Suppressor macrophage treated with lipopolysaccharide for 4 hours (primary cell): ENCODE measurements around the gene ANKRD28.
"Not testable (repeated sequence)": the region's sequence is repeated elsewhere in the genome, so short reads cannot be mapped to it uniquely, and the experiment has no call there.

Source experiments
- DNase-seq: peaks from one replicate; pipeline ENCODE4 v3.0.0-alpha.2; 2020

ANKRD28 gene

DNA sequence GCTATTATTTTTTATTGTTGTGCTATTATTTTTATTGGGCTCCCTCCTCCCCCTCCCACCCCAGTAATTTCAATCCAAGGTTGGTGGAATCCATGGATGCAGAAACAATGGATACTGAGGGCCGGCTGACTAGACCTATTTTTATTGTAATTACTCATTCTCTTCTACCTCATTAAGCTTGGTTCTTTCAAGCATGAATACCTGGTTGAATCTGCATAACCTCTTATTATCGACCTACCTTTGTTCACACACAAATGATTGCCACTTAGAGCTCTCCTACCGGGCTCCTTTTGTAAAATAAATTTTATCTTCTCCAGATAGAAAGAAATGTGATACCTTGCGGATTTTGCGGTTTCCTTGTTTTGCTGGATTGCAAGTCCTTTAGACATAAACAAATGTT is 164.6 kb downstream of the ANKRD28 start:
- DNase-seq = no peak

- DNase-seq = no peak
Observed at GRCh38 chr3:15632212-15632580, 165.6 kb downstream of the ANKRD28 start.

GRCh38 chr3:15631426-15632211 is 166.2 kb downstream of the ANKRD28 start:
- no peak for DNase-seq

- peak; percentile 68 for DNase-seq
Observed at GRCh38 chr3:15630646-15631350, 167.0 kb downstream of the ANKRD28 start.

DNA sequence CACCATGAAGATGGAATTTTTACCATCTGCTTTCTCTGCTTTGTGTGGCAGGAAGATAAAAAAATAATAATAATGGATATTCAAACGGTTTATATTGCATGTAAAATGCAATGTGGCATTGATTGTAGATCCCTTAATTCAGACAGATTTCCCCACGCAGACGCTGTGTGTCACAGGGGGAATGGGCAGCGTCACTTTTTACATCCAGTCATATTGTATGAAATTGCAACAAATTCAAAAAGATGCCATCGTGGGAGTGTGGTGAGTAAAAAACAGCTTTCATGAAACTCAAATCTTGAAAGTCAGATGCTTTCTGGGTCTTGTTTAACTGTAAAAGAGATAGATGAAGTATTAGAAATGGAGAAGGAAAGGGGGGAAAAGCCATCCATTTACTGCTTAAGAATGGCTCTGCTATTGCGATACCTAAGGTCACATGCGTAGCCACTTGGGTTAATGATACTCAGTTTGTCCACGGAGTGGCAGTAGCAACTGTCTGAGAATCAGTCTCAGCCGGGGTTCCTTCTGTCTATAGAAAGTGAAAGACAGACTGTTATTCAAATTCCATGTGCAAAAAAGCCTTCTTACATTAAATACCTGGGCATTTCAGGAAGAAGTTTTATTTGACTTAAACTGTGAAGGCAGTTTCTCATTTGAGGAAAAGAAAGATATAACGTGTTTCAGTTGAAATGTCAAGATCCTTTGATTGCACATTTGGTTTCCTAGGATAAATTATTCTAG is 167.8 kb downstream of the ANKRD28 start:
- peak; percentile 90 for DNase-seq

GRCh38 chr3:15628967-15629366 is 168.8 kb downstream of the ANKRD28 start:
- no peak for DNase-seq

DNA sequence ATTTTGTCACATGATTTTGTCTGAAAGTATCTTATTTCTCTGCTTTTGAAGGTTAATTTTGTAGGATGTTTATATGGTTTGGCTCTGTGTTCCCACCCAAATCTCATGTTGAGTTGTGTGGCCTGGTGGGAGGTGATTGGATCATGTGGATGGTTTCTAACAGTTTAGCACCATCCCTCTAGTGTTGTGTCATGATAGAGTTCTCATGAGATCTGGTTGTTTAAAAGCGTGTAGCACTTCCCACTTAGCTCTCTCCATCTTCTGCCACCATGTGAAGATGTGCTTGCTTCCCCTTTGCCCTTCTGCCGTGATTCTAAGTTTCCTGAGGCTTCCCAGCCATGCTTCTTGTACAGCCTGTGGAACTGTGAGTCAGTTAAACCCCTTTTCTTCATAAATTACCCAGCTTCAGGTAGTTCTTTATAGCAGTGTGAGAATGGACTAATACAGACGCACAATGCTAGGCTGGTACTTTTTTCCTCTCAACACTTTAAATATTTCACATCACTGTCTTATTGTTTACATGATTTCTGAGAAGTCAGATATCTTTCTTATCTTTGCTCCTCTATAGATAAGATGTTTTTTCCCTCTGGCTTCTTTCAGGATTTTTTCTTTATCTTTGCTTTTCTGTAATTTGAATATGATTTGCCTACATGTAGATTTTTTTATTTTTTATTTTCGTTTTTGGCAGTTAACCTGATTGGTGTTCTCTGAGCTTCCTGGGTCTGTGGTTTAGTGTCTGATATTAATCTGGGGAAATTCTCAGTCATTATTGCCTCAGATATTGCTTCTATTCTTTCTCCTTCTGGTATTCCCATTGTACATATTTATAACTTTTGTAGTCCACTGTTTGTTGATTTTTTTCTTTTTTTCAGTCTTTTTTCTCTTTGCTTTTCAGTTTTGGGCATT is 174.0 kb downstream of the ANKRD28 start:
- DNase-seq = no peak

- DNase-seq = not testable (repeated sequence)
Observed at GRCh38 chr3:15619659-15620464, 177.9 kb downstream of the ANKRD28 start.
